Measurements from ENCODE around the gene PVALB.

PVALB gene

DNA sequence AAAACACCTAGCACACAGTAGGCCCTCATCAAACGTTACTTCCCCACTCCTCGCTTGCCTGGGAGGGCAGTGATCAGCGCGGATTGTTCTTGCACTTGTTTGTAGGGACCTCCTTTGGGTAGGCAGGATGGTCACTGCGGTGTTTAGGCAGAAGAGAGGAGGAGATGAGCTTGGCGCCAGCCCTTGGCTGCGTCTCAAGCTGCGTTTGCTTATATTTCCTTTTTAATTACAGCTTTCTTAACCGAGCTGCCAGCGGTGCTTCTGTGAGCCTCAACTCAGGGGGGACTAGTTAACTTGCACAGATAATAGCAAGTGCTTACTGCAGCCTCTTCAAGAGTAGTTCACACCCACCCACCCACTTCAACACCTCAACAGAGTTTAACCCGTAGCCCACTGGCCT is 56.0 kb downstream of the PVALB start:
- POLR2A ChIA-PET, result interaction anchor here (0.5 kb wide), 1 partner anchor 1107 kb away, joined by 3 read pairs; no protein-coding TSS in a partner anchor
- Histone ChIP-seq H3K4me1 (ENCODE audit: control insufficient read depth, insufficient read depth, low read length) (no peaks in the 10 kb centered on the region), H3K36me3 (ENCODE audit: control insufficient read depth in 2 of 2, insufficient read depth in 1 of 2, low read length in 2 of 2) (peaks cover 0 to 60% of the 10 kb centered on the region in 2 experiments; a peak in 1 of 3 replicates), H3K9me3 (ENCODE audit: control insufficient read depth, insufficient read depth, low read depth, low read length) (no peaks in the 10 kb centered on the region), H3K27ac (ENCODE audit: extremely low read depth, low read depth, low read length) (0 out of 2 replicates have a peak overlapping the region, but pooled peaks have one; percentile 4), H3K4me3 (ENCODE audit: low read depth, low read length) (no peak overlapping the region)
- no peak for TF ChIP-seq KLF1 (tag by site-specific recombination; IDR thresholded peaks at IDR 0.05)
- peak; percentile 22; the same call in 1 of the 2 replicates for TF ChIP-seq ZFHX2 (tag by site-specific recombination; conservative IDR thresholded peaks at IDR 0.05)
- CTCF ChIA-PET, result interaction anchor here (0.5 to 4.8 kb wide), 7 partner anchors 10 to 285 kb away, joined by 3 to 55 read pairs (median 4); partner anchors contain the start of gene IFT27

DNA sequence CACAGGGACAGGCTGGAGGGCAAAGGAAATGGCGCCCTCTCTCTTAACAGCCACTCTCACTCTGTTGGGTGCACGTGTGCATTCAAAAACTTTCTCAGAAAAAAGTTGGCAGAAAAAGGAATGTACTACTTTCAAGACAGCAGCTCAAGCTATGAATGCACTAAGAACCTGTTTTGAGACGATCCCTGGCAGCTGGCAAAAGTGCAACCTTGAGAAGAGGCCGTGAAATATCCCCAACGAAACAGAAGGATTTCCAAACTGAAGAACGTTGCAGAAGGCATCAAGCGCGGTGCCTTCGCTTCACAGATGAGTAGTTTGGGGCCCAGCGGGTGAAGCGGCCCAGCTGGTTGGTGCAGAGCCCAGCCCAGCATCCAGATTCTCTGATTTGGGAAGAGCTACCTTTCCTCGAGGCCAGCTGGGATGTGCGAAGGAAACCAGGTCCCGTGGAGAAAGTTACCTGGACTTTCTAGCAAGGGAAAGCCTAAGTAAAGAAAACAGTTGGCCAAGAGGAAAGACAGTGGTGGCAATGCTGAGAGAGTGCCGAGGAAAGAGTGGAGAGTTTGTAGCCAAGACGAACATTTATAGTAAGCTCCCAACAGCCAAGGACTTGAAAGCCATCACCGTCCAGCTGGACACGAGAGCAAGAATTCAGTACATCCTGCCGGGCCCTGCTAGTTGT is 57.2 kb downstream of the PVALB start:
- Histone ChIP-seq H3K27ac (ENCODE audit: extremely low read depth, low read depth, low read length) (no peak overlapping the region), H3K9me3 (ENCODE audit: control insufficient read depth, insufficient read depth, low read depth, low read length) (no peaks in the 10 kb centered on the region), H3K4me1 (ENCODE audit: control insufficient read depth, insufficient read depth, low read length) (no peaks in the 10 kb centered on the region), H3K4me3 (ENCODE audit: low read depth, low read length) (no peak overlapping the region), H3K36me3 (ENCODE audit: control insufficient read depth in 2 of 2, insufficient read depth in 1 of 2, low read length in 2 of 2) (peaks cover 0 to 50% of the 10 kb centered on the region in 2 experiments; a peak in 1 of 3 replicates)
- ChIA-PET CTCF (interaction anchor here (0.8 to 4.9 kb wide), 7 partner anchors 11 to 213 kb away, joined by 3 to 64 read pairs (median 4); partner anchors contain the start of gene IFT27), POLR2A (interaction anchor here (1.5 kb wide), 1 partner anchor 16 kb away, joined by 3 read pairs; the partner anchor contains the start of gene IFT27)
- no peak for TF ChIP-seq ZNF677 (tag by site-specific recombination; IDR thresholded peaks at IDR 0.05)
- peak; percentile 79 for TF ChIP-seq PRDM1 (tag by site-specific recombination; IDR thresholded peaks at IDR 0.05)

DNA sequence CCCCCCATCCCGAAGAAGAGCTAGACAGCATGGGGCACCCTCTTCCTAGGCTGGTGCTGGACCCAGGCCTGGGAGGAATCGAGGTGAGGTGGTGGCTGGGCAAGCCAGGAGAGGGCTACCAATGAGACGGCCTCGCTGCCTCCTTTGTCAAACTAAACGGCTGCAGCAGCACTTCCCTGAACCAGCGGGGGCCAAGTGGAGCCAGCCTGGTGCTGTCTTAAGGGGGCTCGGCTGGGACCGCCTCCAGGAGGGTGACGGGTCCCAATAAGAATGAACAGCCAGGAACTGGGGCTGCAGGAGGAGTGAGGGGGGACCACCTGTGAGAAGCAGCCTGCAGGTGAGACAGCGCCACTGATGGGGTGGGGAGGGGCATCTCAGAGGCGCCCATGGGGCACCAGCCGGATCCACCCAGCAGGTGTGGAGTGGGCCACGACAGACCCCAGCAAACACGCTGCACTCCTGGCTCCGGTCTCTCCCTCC is 58.0 kb downstream of the PVALB start:
- H3K27ac ChIP-seq (ENCODE audit: extremely low read depth, low read depth, low read length), result no peak overlapping the region
- CTCF ChIA-PET, result interaction anchor here (0.7 to 4.9 kb wide), 10 partner anchors 9 to 217 kb away, joined by 3 to 64 read pairs (median 17); partner anchors contain the start of gene IFT27
- H3K4me1 ChIP-seq (ENCODE audit: control insufficient read depth, insufficient read depth, low read length), result no peaks in the 10 kb centered on the region
- POLR2A ChIA-PET, result interaction anchor here (1.5 kb wide), 1 partner anchor 17 kb away, joined by 3 read pairs; the partner anchor contains the start of gene IFT27
- no peaks in the 10 kb centered on the region for H3K9me3 ChIP-seq (ENCODE audit: control insufficient read depth, insufficient read depth, low read depth, low read length)
- TF ChIP-seq ZNF239 (tag by site-specific recombination; IDR thresholded peaks at IDR 0.05) (no peak), EGR2 (tag by site-specific recombination; IDR thresholded peaks at IDR 0.05; ENCODE audit: low read depth) (no peak), ZNF133 (tag by site-specific recombination; IDR thresholded peaks at IDR 0.05) (no peak), ZNF626 (tag by site-specific recombination; IDR thresholded peaks at IDR 0.05) (no peak), ZNF292 (tag by site-specific recombination; IDR thresholded peaks at IDR 0.05; ENCODE audit: borderline replicate concordance, low read depth) (no peak), ZNF560 (tag by site-specific recombination; IDR thresholded peaks at IDR 0.05; ENCODE audit: borderline replicate concordance) (no peak), ZNF423 (tag by site-specific recombination; IDR thresholded peaks at IDR 0.05) (no peak), ZNF501 (tag by site-specific recombination; IDR thresholded peaks at IDR 0.05) (no peak), YY2 (tag by site-specific recombination; IDR thresholded peaks at IDR 0.05) (no peak)
- TF ChIP-seq, protein P1, sequence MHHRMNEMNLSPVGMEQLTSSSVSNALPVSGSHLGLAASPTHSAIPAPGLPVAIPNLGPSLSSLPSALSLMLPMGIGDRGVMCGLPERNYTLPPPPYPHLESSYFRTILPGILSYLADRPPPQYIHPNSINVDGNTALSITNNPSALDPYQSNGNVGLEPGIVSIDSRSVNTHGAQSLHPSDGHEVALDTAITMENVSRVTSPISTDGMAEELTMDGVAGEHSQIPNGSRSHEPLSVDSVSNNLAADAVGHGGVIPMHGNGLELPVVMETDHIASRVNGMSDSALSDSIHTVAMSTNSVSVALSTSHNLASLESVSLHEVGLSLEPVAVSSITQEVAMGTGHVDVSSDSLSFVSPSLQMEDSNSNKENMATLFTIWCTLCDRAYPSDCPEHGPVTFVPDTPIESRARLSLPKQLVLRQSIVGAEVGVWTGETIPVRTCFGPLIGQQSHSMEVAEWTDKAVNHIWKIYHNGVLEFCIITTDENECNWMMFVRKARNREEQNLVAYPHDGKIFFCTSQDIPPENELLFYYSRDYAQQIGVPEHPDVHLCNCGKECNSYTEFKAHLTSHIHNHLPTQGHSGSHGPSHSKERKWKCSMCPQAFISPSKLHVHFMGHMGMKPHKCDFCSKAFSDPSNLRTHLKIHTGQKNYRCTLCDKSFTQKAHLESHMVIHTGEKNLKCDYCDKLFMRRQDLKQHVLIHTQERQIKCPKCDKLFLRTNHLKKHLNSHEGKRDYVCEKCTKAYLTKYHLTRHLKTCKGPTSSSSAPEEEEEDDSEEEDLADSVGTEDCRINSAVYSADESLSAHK (tag by site-specific recombination; IDR thresholded peaks at IDR 0.05), result no peak
- TF ChIP-seq, protein P2, sequence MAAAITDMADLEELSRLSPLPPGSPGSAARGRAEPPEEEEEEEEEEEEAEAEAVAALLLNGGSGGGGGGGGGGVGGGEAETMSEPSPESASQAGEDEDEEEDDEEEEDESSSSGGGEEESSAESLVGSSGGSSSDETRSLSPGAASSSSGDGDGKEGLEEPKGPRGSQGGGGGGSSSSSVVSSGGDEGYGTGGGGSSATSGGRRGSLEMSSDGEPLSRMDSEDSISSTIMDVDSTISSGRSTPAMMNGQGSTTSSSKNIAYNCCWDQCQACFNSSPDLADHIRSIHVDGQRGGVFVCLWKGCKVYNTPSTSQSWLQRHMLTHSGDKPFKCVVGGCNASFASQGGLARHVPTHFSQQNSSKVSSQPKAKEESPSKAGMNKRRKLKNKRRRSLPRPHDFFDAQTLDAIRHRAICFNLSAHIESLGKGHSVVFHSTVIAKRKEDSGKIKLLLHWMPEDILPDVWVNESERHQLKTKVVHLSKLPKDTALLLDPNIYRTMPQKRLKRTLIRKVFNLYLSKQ (tag by site-specific recombination; IDR thresholded peaks at IDR 0.05; ENCODE audit: borderline replicate concordance), result no peak
- peaks cover 0 to 42% of the 10 kb centered on the region in 2 experiments; a peak in 1 of 3 replicates for H3K36me3 ChIP-seq (ENCODE audit: control insufficient read depth in 2 of 2, insufficient read depth in 1 of 2, low read length in 2 of 2)
- no peak overlapping the region for H3K4me3 ChIP-seq (ENCODE audit: low read depth, low read length)

All from HEK293 (cell line).